Tibial artery (tissue), 4 donors: ENCODE measurements around the gene ABCF1.

Source experiments
- DNase-seq, 2 donors: peaks; one replicate each; pipeline ENCODE4 v3.0.0-alpha.2; 2019
- H3K27ac ChIP-seq, 2 donors: fragments of 200-600 bp; sonication (generic) in 1 of 2; 1 replicate in 1 of 2; 2 replicates in 1 of 2; pipeline ENCODE4 v1.5.1; 2018 to 2019; ENCODE audit warnings: mild to moderate bottlenecking in 1 of 2
- H3K27me3 ChIP-seq, 2 donors: fragments of 200-600 bp; sonication (generic) in 1 of 2; one replicate each; pipeline versions ENCODE4 v1.5.1 to v1.6.0; 2016 to 2019
- H3K36me3 ChIP-seq, 3 donors: fragments of 200-600 bp; sonication (generic) in 2 of 3; one replicate each; pipeline ENCODE4 v1.5.1; 2016 to 2019; ENCODE audit warnings: mild to moderate bottlenecking in 2 of 3
- H3K4me1 ChIP-seq, 4 donors: fragments of 200-600 bp; sonication (generic) in 2 of 4; 1 replicate in 3 of 4; 2 replicates in 1 of 4; pipeline ENCODE4 v1.5.1; 2016 to 2019
- H3K4me3 ChIP-seq, 2 donors: fragments of 200-600 bp; sonication (generic) in 1 of 2; 1 replicate in 1 of 2; 2 replicates in 1 of 2; pipeline ENCODE4 v1.5.1; 2018 to 2019; ENCODE audit warnings: mild to moderate bottlenecking in 2 of 2
- H3K9me3 ChIP-seq, 3 donors: fragments of 200-600 bp; sonication (generic) in 1 of 3; one replicate each; pipeline ENCODE4 v1.5.1; 2016 to 2019
- intact Hi-C: fragments of 100-400 bp; cut with DNase I; formaldehyde crosslinking; loops from one replicate; pipeline ENCODE4 v1.15.0; 2023; ENCODE audit warnings: low total_unique reads
- TF ChIP-seq, protein P1 (sequence below), 2 experiments: fragments of 200-600 bp in 1 of 2; fragments of 450-650 bp in 1 of 2; IDR thresholded peaks; one replicate each; pipeline ENCODE4 v1.5.1; 2017 to 2019; ENCODE audit warnings: antibody characterized with exemption in 2 of 2, mild to moderate bottlenecking in 1 of 2, moderate library complexity in 1 of 2

ABCF1 gene

DNA sequence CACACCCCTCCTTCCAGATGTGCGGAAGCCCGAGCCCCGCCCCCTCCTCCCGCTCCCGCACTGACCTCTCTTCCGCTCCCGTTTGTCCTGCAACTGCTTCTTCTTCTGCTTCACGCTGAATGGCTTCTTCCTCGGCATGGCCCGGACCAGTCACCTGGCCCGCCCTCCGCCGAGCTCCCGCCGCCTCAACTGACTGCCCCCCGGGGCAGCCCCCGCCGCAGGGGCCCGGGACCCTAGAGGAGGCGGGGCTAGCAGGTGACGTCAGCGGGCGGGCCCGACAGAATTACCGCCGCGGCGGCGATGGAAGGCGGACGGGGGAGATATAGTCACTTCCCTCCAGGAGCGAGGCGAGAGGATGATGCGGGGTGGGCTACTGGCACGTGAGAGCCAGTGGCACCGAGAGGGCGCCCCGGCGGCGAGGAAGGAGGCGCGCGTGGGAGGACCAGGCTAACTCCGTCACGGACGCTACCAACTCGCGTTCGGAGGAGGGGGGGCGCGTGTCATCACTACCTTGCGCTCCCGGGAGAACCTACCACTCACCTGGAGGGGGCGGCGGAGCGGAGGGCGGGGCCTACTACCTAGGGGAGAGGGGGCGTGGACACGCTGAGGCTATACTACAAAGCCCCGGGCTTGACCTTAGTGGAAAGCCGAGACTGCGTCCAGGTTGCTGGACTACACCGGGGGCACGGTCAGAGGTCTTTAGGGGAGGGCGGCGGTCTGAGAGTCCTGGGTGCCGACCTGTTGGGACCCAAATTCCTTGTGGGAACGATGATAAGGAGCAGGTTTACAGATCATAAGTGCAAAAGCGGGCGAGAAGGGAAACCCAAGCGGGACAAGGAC is 15.0 kb upstream of the ABCF1 start, which contains the start of gene GNL1:
Gene GNL1 (minus strand): TSS at position 424 of the 840 bp plus-strand sequence. CDS start 286 bp downstream, at position 138.
- peak; percentile 90 to 95 for DNase-seq
- Histone ChIP-seq H3K36me3 (peaks cover 17 to 32% (median 28%) of the 10 kb centered on the region in 3 donors), H3K4me3 (peak within 1 kb of the TSS; percentile 85), H3K27ac (peak within 1 kb of the TSS; percentile 98 to 100), H3K27me3 (no peaks in the 10 kb centered on the region), H3K4me1 (peaks cover 0 to 28% (median 18%) of the 10 kb centered on the region in 4 donors), H3K9me3 (no peaks in the 10 kb centered on the region)
- intact Hi-C loops, result loop anchor here (5.0 kb wide), 1 partner anchor 61 kb away; the partner anchor contains the start of genes MRPS18B and PPP1R10
- TF ChIP-seq, protein P1, sequence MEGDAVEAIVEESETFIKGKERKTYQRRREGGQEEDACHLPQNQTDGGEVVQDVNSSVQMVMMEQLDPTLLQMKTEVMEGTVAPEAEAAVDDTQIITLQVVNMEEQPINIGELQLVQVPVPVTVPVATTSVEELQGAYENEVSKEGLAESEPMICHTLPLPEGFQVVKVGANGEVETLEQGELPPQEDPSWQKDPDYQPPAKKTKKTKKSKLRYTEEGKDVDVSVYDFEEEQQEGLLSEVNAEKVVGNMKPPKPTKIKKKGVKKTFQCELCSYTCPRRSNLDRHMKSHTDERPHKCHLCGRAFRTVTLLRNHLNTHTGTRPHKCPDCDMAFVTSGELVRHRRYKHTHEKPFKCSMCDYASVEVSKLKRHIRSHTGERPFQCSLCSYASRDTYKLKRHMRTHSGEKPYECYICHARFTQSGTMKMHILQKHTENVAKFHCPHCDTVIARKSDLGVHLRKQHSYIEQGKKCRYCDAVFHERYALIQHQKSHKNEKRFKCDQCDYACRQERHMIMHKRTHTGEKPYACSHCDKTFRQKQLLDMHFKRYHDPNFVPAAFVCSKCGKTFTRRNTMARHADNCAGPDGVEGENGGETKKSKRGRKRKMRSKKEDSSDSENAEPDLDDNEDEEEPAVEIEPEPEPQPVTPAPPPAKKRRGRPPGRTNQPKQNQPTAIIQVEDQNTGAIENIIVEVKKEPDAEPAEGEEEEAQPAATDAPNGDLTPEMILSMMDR (IDR thresholded peaks at IDR 0.05), result no peak

DNA sequence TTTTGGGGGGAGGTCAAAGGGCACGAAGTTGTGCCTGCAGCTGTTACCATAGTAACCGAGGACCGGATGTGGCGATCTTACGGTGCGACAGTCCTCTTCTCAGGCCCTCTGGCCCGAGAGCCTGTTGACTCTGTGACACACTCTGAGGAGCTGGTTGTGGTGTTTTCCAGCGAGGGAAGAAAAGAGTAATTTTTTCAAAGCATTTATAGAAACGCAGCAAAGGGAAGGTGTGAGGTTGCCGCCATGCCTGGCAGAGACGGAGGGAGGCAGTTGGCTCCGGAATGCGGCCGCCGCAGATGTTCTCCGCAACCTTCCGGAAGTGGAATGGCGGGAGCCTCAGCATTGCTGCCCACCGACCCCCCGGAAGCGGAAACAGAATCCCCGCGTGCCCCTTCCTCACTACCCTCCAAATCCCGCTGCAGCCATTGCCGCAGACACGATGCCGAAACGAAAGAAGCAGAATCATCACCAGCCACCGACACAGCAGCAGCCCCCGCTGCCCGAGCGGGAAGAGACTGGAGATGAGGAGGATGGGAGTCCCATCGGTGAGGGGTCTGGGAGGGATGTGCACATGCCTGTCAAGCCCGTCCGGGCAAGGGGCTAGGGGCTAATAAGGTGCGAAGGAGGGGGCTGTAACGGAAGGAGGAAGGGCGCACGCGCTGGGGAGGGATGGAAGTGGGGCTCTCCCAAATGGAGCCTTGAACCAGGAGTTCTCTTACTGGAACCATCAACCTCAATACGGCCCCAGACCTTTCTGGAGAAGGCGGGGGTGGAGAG is 14.1 kb upstream of the ABCF1 start, which contains the start of gene PRR3:
Gene PRR3 (plus strand): TSS at position 390 of the 777 bp plus-strand sequence. CDS start 50 bp downstream, at position 440.
- peak within 1 kb of the TSS; percentile 85 for H3K4me3 ChIP-seq
- DNase-seq, result peak; percentile 94 to 95
- peaks cover 0 to 28% (median 18%) of the 10 kb centered on the region in 4 donors for H3K4me1 ChIP-seq
- peak within 1 kb of the TSS; percentile 98 to 100 for H3K27ac ChIP-seq
- H3K36me3 ChIP-seq, result peaks cover 12 to 32% (median 23%) of the 10 kb centered on the region in 3 donors
- TF ChIP-seq, protein P1 (IDR thresholded peaks at IDR 0.05), result no peak
- H3K27me3 ChIP-seq, result no peaks in the 10 kb centered on the region
- intact Hi-C loops, result loop anchor here (5.0 kb wide), 1 partner anchor 60 kb away; the partner anchor contains the start of genes MRPS18B and PPP1R10
- no peaks in the 10 kb centered on the region for H3K9me3 ChIP-seq

DNA sequence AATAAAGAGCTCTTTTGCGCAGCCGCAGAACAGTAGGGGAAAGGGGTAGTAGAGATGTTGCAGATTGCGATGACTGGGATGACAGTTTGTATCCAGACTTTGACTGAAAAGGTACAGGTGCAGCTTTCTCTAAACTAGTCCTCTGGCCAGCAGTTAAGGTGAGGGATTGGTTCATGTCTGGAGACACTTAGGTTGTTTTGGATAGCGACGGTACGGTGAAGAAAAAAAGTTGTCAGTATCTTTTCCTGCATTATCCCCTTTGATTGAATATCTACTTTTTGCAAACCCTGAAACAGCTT is 13.6 kb upstream of the ABCF1 start:
- Histone ChIP-seq H3K9me3 (no peaks in the 10 kb centered on the region), H3K4me1 (peaks cover 0 to 28% (median 18%) of the 10 kb centered on the region in 4 donors), H3K36me3 (peaks cover 6 to 32% (median 23%) of the 10 kb centered on the region in 3 donors), H3K27ac (peak overlapping the region; percentile 98 to 100), H3K4me3 (peak overlapping the region; percentile 85), H3K27me3 (no peaks in the 10 kb centered on the region)
- intact Hi-C loops, result loop anchor here (5.0 kb wide), 1 partner anchor 60 kb away; the partner anchor contains the start of genes MRPS18B and PPP1R10
- TF ChIP-seq, protein P1 (IDR thresholded peaks at IDR 0.05), result no peak
- DNase-seq, result no peak

DNA sequence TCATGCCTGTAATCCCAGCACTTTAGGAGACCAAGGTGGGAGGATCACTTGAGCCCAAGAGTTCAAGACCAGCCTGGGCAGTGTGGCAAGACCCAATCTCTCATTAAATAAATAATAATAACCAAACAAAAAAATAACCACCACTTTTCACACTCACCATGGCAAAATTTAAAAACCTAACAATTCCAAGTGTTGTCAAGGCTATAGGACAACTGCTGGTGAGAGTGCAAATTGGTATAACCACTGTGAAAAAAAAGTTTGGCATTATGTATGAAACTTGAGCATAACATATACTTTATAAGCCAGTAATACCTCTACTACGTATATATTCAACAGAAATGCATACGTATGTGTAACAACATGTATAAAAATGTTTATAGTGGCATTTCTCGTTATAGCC is 10.3 kb upstream of the ABCF1 start:
- TF ChIP-seq, protein P1 (IDR thresholded peaks at IDR 0.05), result no peak
- no peak for DNase-seq
- Histone ChIP-seq H3K4me1 (peaks cover 0 to 19% (median 12%) of the 10 kb centered on the region in 4 donors), H3K27me3 (no peaks in the 10 kb centered on the region), H3K4me3 (no peak overlapping the region), H3K27ac (no peak overlapping the region), H3K36me3 (peaks cover 0 to 25% (median 13%) of the 10 kb centered on the region in 3 donors), H3K9me3 (no peaks in the 10 kb centered on the region)
- intact Hi-C loops, result no loop called here
